HepG2 (cell line): ENCODE results near the gene SMG5. TPM values are rescaled to one million over a fixed set of nuclear protein-coding genes. Genes with fewer than 3 reads are reported as not detected.

ENCODE experiments used
- ATAC-seq: fragments of 200-7000 bp; cut with Tn5 transposase; 3 replicates; pipeline ENCODE4 v1.9.1; 2020; ENCODE audit warnings: mild to moderate bottlenecking, moderate library complexity
- BruUV-seq: library from RNA; stranded (reverse); fragments of 400-500 nt; replicated peaks from 2 replicates; lab custom pipeline; 2021; lab: Mats Ljungman, UMichigan
- CTCF ChIA-PET: fragments of 300-600 bp; formaldehyde crosslinking; extraction: SDS; loops from one replicate; lab custom pipeline; 2021; ENCODE audit warnings: low total read pairs, inconsistent platforms, low intra/inter-chr PET ratio; lab: Yijun Ruan, JAX
- POLR2A ChIA-PET: fragments of 350-600 bp; sonication (Branson Sonifier 250); formaldehyde crosslinking; loops from one replicate; lab custom pipeline; 2020; ENCODE audit warnings: antibody characterized with exemption, inconsistent platforms; lab: Yijun Ruan, JAX
- DNase-seq: peaks from one replicate; pipeline ENCODE4 v3.0.0-alpha.2; 2015; ENCODE audit warnings: low spot score
- FAIRE-seq: peaks from 3 replicates; lab custom pipeline; 2011; peaks lifted over from hg19 to GRCh38; lab: Jason Lieb, UNC
- H2AFZ ChIP-seq: one replicate; pipeline ENCODE4 v1.6.1; 2011; ENCODE audit warnings: low read length, inconsistent platforms
- H3K27ac ChIP-seq: fragments of 300-600 bp; 3 replicates; pipeline ENCODE4 v1.8.0; 2011; ENCODE audit warnings: mixed run types, mild to moderate bottlenecking, mixed read lengths, low read length, inconsistent platforms; ENCODE audit not compliant: insufficient read depth; ENCODE audit errors: extremely low read length
- H3K27me3 ChIP-seq, 2 experiments: fragments of 200-600 bp in 1 of 2; 2 replicates in 1 of 2; 3 replicates in 1 of 2; pipeline versions ENCODE4 v1.6.0 to v1.8.0; 2011; ENCODE audit warnings: low read length in 2 of 2, mild to moderate bottlenecking in 2 of 2, moderate library complexity in 2 of 2, inconsistent platforms in 1 of 2; ENCODE audit not compliant: insufficient read depth in 2 of 2, control insufficient read depth in 1 of 2
- H3K36me3 ChIP-seq, 2 experiments: fragments of 200-600 bp in 1 of 2; replicated peaks in 1 of 2; 2 replicates in 1 of 2; 3 replicates in 1 of 2; pipeline versions ENCODE4 v1.5.1 to v1.8.0; 2011; ENCODE audit warnings: low read length in 2 of 2, inconsistent platforms in 1 of 2; ENCODE audit not compliant: insufficient read depth in 2 of 2, control insufficient read depth in 1 of 2
- H3K4me1 ChIP-seq: 2 replicates; pipeline ENCODE4 v1.5.1; 2012; ENCODE audit warnings: low read length, inconsistent platforms; ENCODE audit not compliant: insufficient read depth
- H3K4me2 ChIP-seq: 2 replicates; pipeline ENCODE4 v1.6.0; 2011; ENCODE audit warnings: low read depth, low read length, inconsistent platforms
- H3K4me3 ChIP-seq, 3 experiments: fragments of 200-600 bp in 1 of 3; sonication (generic), shearing (Covaris generic) in 1 of 3; replicated peaks in 1 of 3; 2 replicates each; pipeline ENCODE4 v1.5.1; 2011 to 2016; ENCODE audit warnings: low read length in 3 of 3, inconsistent platforms in 2 of 3, low read depth in 2 of 3, mild to moderate bottlenecking in 2 of 3, control low read depth in 1 of 3, mixed read lengths in 1 of 3; ENCODE audit not compliant: insufficient read depth in 1 of 3
- H3K79me2 ChIP-seq: one replicate; pipeline ENCODE4 v1.6.1; 2011; ENCODE audit warnings: low read length, inconsistent platforms; ENCODE audit not compliant: insufficient read depth
- H3K9ac ChIP-seq: 2 replicates; pipeline ENCODE4 v1.6.0; 2011; ENCODE audit warnings: mild to moderate bottlenecking, low read depth, low read length, inconsistent platforms; ENCODE audit not compliant: insufficient read depth
- H3K9me3 ChIP-seq: 2 replicates; pipeline ENCODE4 v1.5.1; 2012; ENCODE audit warnings: mild to moderate bottlenecking, low read length
- H4K20me1 ChIP-seq: 2 replicates; pipeline ENCODE4 v1.6.0; 2011; ENCODE audit warnings: inconsistent platforms, mild to moderate bottlenecking, low read length, moderate library complexity; ENCODE audit not compliant: insufficient read depth
- ADNP ChIP-seq: sonication (generic); formaldehyde crosslinking; IDR thresholded peaks from 2 replicates; pipeline ENCODE4 v1.4.0; 2020; ENCODE audit warnings: missing genetic modification reagents
- ARNT2 ChIP-seq: sonication (generic); formaldehyde crosslinking; IDR thresholded peaks from 2 replicates; pipeline ENCODE4 v1.8.0; 2022; ENCODE audit warnings: mild to moderate bottlenecking, low read depth, missing genetic modification reagents, moderate library complexity
- FOXK2 ChIP-seq: fragments of 450-650 bp; IDR thresholded peaks from 2 replicates; pipeline ENCODE4 v1.6.1; 2016
- HNF4A ChIP-seq: sonication (generic); formaldehyde crosslinking; IDR thresholded peaks from 2 replicates; pipeline ENCODE4 v1.4.0; 2020; ENCODE audit warnings: missing genetic modification reagents
- HNRNPL ChIP-seq: fragments of 200-400 bp; formaldehyde crosslinking; IDR thresholded peaks from 2 replicates; pipeline ENCODE4 v1.6.1; 2017; ENCODE audit warnings: mild to moderate bottlenecking, low read depth, low read length
- NCOA2 ChIP-seq: sonication (generic); formaldehyde crosslinking; IDR thresholded peaks from 2 replicates; pipeline ENCODE4 v1.8.0; 2022; ENCODE audit warnings: inconsistent platforms
- SIN3A ChIP-seq: IDR thresholded peaks from 2 replicates; pipeline ENCODE4 v1.6.1; 2011; ENCODE audit warnings: low read depth, mild to moderate bottlenecking, control low read depth, low read length, borderline replicate concordance
- SP140L ChIP-seq: sonication (generic); formaldehyde crosslinking; IDR thresholded peaks from 2 replicates; pipeline ENCODE4 v1.4.0; 2020; ENCODE audit warnings: missing genetic modification reagents, borderline replicate concordance
- ZFP62 ChIP-seq: sonication (generic); formaldehyde crosslinking; IDR thresholded peaks from 2 replicates; pipeline ENCODE4 v1.4.0; 2020; ENCODE audit warnings: missing genetic modification reagents
- ZNF335 ChIP-seq: sonication (generic); formaldehyde crosslinking; IDR thresholded peaks from 2 replicates; pipeline ENCODE4 v1.4.0; 2020; ENCODE audit warnings: missing genetic modification reagents
- ZNF790 ChIP-seq: sonication (generic); formaldehyde crosslinking; IDR thresholded peaks from 2 replicates; pipeline ENCODE4 v1.8.0; 2022; ENCODE audit warnings: missing genetic modification reagents, mild to moderate bottlenecking, borderline replicate concordance
- WGBS: methylation state at CpG from one replicate; pipeline ENCODE4 v1.1.6; 2017; ENCODE audit warnings: low lambda C conversion rate; 5-methylcytosine and 5-hydroxymethylcytosine counted together
- in situ Hi-C: cut with HindIII; loops from 2 replicates; pipeline ENCODE4 v1.10.0; 2017; ENCODE audit warnings: low pct_unique_long_range_greater_than_20kb; ENCODE audit not compliant: extremely low pct_ligation_motif_present
- intact Hi-C: fragments of 100-400 bp; cut with micrococcal nuclease; formaldehyde crosslinking; loops from one replicate; pipeline ENCODE4 v1.10.0; 2022; ENCODE audit not compliant: unreplicated experiment
- polyA plus RNA-seq, 8 experiments: library from polyadenylated mRNA; depleted of rRNA in 3 of 8; stranded (reverse) in 7 of 8; unstranded in 1 of 8; fragments of >200 nt; fragmentation: Illumina TruSeq in 4 of 8; extraction: Trizol in 4 of 8; gene quantifications; 2 replicates each; pipeline versions ENCODE4 v1.2.1 to v1.2.3, GENCODE V29; 2011 to 2016; ENCODE audit warnings: low read depth in 4 of 8, missing spikeins in 1 of 8, mixed read lengths in 1 of 8; ENCODE audit not compliant: insufficient read depth in 1 of 8
- total RNA-seq, 5 experiments: library from RNA; depleted of rRNA; stranded (reverse); fragments of >200 nt; fragmentation: Illumina TruSeq; extraction: Trizol; gene quantifications; 2 replicates each; pipeline ENCODE4 v1.2.3, GENCODE V29; 2016; ENCODE audit warnings: low read depth in 1 of 5
- TF ChIP-seq, protein P1 (sequence below): sonication (generic); formaldehyde crosslinking; IDR thresholded peaks from 2 replicates; pipeline ENCODE4 v1.8.1; 2023; ENCODE audit warnings: mild to moderate bottlenecking, inconsistent platforms, moderate library complexity, missing genetic modification reagents, borderline replicate concordance
- TF ChIP-seq, protein P2 (sequence below): IDR thresholded peaks from 2 replicates; pipeline ENCODE4 v1.6.1; 2016; ENCODE audit warnings: missing compliant biosample characterization, missing genetic modification reagents, borderline replicate concordance

The SMG5 gene
- total and polyA plus RNA-seq, 2 of the 13 experiments (the other 11 are each of a cell fraction or from before 2014, with no cell fraction given) = 50.5 to 84.0 TPM

GRCh38 chr1:156230473-156230837 is 52.2 kb downstream of the SMG5 start:
- WGBS = 95% methylated on average over 1 of the region's 1 CpG
- no peak overlapping the region for H3K4me2 ChIP-seq
- BruUV-seq = no TSS peak
- ATAC-seq (no peak), DNase-seq (no peak), FAIRE-seq (no peak)
- no peaks in the 10 kb centered on the region for H3K9me3 ChIP-seq
- H3K36me3 ChIP-seq = peaks cover 11 to 44% of the 10 kb centered on the region in 2 experiments
- H3K4me1 ChIP-seq = peaks cover 4% of the 10 kb centered on the region; the same call in 1 of the 2 replicates
- H3K9ac ChIP-seq = no peak overlapping the region
- H3K27me3 ChIP-seq = no peaks in the 10 kb centered on the region
- H3K4me3 ChIP-seq = no peak overlapping the region
- no peaks in the 10 kb centered on the region for H3K79me2 ChIP-seq
- TF ChIP-seq NCOA2 (CRISPR knock-in tag) (no peak), ZFP62 (CRISPR knock-in tag) (no peak), SIN3A (no peak), ARNT2 (CRISPR knock-in tag) (no peak), ZNF335 (CRISPR knock-in tag) (no peak), SP140L (CRISPR knock-in tag) (no peak), HNF4A (CRISPR knock-in tag) (no peak), ZNF790 (CRISPR knock-in tag) (no peak), ADNP (CRISPR knock-in tag) (no peak), FOXK2 (no peak), HNRNPL (no peak)
- TF ChIP-seq, protein P1, sequence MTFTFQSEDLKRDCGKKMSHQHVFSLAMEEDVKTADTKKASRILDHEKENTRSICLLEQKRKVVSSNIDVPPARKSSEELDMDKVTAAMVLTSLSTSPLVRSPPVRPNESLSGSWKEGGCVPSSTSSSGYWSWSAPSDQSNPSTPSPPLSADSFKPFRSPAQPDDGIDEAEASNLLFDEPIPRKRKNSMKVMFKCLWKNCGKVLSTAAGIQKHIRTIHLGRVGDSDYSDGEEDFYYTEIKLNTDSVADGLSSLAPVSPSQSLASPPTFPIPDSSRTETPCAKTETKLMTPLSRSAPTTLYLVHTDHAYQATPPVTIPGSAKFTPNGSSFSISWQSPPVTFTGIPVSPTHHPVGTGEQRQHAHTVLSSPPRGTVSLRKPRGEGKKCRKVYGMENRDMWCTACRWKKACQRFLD = no peak
- TF ChIP-seq, protein P2, sequence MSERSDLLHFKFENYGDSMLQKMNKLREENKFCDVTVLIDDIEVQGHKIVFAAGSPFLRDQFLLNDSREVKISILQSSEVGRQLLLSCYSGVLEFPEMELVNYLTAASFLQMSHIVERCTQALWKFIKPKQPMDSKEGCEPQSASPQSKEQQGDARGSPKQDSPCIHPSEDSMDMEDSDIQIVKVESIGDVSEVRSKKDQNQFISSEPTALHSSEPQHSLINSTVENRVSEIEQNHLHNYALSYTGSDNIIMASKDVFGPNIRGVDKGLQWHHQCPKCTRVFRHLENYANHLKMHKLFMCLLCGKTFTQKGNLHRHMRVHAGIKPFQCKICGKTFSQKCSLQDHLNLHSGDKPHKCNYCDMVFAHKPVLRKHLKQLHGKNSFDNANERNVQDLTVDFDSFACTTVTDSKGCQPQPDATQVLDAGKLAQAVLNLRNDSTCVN (CRISPR knock-in tag) = no peak
- ChIA-PET POLR2A (no interaction called here), CTCF (no interaction called here)
- in situ Hi-C loops = no loop called here
- no peak overlapping the region for H3K27ac ChIP-seq
- intact Hi-C loops = no loop called here
- H4K20me1 ChIP-seq = no peaks in the 10 kb centered on the region
- no peak overlapping the region for H2AFZ ChIP-seq
